Tongue (tissue), 2 donors: ENCODE results near the gene ZFHX2. TPM values are rescaled to one million over a fixed set of nuclear protein-coding genes. Genes with fewer than 3 reads are reported as not detected.
A peak's percentile ranks its signal among the peaks of the same experiment; 100 is the strongest.
"Not testable (repeated sequence)": the region's sequence is repeated elsewhere in the genome, so short reads cannot be mapped to it uniquely, and the experiment has no call there.

Experiments
- DNase-seq: peaks from one replicate; pipeline ENCODE4 v3.0.0-alpha.2; 2015
- total RNA-seq: library from RNA; depleted of rRNA; stranded (reverse); fragments of >200 nt; gene quantifications from one replicate; pipeline ENCODE4 v1.2.3, GENCODE V29; 2014

ZFHX2 gene
- 0.31 TPM for total RNA-seq

DNA sequence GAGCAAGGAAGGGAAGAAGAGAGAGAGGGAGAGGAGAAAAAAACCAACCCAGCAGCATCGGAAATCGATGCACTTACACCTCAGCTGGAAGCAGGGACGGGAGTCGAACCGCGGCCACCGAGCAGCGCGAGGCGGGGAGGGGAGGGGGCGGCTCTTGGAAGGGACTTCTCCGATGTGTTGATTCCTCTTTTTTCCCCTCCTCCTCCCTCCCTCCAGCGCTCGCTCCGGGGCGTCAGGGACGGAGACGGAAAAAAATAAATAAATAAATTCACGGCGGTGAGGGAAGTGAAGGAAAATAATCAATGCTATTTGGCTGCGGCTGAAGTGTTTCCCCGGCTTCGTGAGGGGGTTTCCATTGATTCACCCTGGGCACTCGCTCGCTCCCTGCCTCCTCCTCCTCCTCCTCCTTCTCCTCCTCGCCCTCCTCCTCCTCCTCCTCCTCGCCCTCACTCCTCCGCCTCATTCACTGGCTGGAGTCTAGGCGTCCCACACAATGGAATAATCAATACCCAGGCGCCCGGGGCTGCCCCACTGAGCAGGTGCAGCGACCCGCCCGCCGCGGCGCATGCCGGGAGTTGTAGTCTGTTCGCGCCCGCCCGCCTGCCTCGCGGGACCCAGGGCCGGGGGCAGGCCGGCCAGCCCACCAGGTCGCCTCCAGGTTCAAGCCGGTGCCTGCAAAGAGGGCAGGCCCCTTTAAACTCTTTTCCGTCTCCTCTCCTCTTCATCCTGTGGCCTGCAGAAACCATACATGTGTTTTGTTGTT lies at the start of gene ZFHX2:
Gene ZFHX2 (minus strand): TSS at position 500 of the 763 bp plus-strand sequence. CDS start 16,440 bp downstream, outside the sequence.
- peak; percentile 79 for DNase-seq

DNA sequence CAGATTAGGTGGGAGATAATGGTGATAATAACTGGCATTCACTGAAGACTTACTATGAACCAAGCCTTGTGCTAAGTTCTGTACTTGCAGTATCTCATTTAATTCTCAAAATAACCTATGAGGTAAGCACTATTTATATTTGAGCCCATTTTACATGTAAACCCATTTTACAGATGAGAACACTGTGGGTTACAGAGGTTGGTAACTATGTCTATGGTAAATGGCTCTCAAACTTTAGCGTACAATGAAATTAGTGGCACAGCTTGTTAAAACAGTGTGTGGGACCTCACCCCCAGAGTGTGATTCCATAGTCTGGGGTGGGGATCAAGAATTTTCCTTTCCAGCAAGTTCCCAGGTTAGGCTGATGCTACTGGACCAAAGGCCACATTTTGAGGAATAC lies 49.2 kb upstream of the ZFHX2 start:
- DNase-seq = no peak

- no peak for DNase-seq
Observed at GRCh38 chr14:23600322-23600707, 48.8 kb upstream of the ZFHX2 start.

DNA sequence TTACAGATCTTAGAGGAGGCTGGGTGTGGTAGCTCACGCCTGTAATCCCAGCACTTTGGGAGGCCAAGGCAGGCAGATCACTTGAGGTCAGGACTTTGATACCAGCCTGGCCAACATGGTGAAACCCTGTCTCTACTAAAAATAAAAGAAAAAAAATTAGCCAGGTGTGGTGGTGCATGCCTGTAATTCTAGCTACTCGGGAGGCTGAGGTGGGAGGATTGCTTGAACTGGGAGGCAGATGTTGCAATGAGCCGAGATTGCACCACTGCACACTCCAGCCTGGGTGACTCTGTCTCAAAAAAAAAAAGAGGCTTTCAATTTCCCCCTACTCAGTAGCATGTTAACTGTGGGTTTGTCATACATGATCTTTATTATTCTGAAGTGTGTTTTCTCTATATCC lies 42.6 kb upstream of the ZFHX2 start:
- not testable (repeated sequence) for DNase-seq

DNA sequence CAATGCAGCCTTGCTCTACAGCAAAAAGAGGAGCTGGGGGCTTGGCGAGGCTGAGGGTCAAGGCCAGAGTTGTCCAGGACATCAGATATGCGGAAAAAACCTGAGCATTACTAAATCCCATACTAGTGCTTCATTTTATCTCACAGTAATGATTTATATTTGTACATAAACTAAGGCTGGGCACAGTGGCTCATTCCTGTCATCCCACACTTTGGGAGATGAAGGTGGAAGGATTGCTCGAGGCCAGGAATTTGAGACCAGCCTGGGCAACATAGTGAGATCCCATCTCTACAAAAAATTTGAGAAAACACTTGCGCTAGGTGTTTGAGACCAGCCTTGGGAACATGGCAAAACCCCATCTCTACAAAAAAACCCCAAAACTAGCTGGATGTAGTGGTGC lies 38.6 kb upstream of the ZFHX2 start:
- DNase-seq = no peak

- no peak for DNase-seq
Observed at GRCh38 chr14:23589606-23590005, 38.0 kb upstream of the ZFHX2 start.

- peak; percentile 95 for DNase-seq
Observed at GRCh38 chr14:23588884-23589598, 37.5 kb upstream of the ZFHX2 start.

DNA sequence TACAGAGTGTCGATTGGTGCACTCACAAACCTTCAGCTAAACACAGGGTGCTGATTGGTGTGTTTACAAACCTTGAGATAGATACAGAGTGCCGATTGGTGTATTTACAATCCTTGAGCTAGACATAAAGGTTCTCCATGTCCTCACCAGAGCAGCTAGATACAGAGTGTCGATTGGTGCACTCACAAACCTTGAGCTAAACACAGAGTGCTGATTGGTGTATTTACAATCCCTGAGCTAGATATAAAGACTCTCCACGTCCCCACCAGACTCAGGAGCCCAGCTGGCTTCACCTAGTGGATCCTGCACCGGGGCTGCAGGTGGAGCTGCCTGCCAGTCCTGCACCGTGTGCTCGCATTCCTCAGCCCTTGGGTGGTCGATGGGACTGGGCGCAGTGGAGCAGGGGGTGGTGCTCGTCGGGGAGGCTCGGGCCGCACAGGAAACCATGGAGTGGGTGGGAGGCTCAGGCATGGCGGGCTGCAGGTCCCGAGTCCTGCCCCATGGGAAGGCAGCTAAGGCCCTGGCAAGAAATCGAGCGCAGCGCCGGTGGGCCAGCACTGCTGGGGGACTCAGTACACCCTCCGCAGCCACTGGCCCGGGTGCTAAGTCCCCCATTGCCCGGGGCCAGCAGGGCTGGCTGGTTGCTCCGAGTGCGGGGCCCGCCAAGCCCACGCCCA lies 33.1 kb upstream of the ZFHX2 start:
- not testable (repeated sequence) for DNase-seq

DNA sequence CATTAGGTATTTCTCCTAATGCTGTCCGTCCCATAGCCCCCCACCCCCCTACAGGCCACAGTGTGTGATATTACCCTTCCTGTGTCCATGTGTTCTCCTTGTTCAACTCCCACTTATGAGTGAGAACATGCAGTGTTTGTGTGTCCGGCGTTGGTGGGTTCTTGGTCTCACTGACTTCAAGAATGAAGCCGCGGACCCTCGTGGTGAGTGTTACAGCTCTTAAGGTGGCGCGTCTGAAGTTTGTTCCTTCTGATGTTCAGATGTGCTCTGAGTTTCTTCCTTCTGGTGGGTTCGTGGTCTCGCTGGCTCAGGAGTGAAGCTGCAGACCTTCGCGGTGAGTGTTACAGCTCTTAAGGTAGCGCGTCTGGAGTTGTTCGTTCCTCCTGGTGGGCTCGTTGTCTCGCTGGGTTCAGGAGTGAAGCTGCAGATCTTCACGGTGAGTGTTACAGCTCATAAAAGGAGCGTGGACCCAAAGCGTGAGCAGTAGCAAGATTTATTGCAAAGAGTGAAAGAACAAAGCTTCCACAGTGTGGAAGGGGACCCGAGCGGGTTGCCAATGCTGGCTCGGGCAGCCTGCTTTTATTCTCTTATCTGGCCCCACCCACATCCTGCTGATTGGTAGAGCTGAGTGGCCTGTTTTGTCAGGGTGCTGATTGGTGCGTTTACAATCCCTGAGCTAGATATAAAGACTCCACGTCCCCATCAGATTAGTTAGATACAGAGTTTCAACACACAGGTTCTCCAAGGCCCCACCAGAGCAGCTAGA lies 32.4 kb upstream of the ZFHX2 start:
- not testable (repeated sequence) for DNase-seq

DNA sequence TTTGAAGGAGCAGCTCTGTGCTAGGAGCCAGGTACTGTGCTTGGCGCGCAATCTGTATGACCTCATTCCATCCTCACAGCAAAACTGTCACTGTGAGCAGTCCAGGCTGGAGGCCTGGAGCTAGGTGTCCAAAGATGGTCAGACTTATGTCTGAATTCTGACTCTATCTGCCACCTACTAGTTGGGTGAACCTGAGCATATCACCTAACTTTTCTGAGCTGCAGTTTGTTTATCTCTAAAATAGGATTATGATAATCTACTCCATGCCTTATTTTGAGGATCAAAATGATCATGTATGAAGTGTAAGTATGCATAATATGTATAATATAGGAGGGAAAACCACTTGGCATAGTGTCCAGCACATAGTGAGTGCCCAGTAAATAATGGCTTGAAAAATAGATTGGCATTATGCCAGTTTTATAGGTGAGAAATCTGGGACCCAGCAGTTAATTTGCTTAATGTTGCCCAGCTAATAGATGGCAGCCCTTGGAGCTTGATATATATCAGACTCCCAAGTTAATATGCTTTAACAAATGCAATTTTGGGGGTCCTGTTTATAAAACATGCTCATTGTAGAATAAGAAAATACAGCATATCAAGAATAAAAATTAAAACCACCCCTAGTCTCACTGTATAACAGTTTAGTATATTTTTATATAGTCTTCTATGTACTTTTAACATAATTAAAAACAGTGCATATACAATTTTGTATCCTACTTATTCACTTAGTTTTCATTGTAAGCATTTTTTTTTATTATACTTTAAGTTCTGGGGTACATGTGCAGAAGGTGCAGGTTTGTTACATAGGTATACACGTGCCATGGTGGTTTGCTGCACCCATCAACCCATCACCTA lies 31.6 kb upstream of the ZFHX2 start:
- DNase-seq = no peak

GRCh38 chr14:23580948-23581281 lies 29.4 kb upstream of the ZFHX2 start:
- DNase-seq = no peak

GRCh38 chr14:23580152-23580926 lies 28.8 kb upstream of the ZFHX2 start:
- DNase-seq = no peak

- no peak for DNase-seq
Observed at GRCh38 chr14:23579739-23580138, 28.2 kb upstream of the ZFHX2 start.

- DNase-seq = no peak
Observed at GRCh38 chr14:23579311-23579630, 27.7 kb upstream of the ZFHX2 start.

- peak; percentile 46 for DNase-seq
Observed at GRCh38 chr14:23578560-23579310, 27.2 kb upstream of the ZFHX2 start, which contains the start of gene JPH4. JPH4 (minus strand) TSS chr14:23578790; CDS start chr14:23577453, 1,337 bp downstream.

DNA sequence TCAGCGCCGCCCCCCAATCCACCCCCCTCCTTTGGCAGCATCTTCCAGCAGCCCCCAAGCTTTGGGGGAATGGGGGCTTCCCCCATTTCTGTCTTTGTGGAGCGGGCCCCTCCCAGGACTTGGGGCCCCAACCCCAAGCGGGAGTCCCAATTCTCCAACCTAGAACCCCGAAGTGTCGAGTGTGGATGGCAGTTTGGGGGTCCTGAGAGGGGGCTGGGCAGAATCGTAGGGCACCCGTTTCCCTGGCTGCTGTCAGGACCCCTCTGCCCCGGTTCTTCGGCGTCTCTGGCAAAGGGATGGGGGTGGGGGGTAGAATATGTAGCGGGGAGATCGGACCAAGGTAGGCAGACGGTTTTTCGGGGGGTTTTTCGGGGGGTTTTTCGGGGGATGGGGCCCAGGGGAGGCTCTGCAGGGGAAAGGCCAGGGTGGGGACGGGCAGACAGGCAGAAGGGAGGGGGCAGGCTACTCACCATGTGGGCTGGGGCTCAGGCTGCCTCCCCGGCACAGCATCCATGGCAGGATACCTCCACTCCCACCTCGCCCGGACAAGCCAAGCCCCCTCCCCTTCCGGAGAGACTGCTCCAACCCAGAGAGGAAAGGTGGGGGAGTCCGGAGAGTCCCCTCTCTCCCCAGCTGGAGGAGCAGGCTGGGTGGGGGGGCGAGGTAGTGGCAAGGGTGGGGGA lies 26.3 kb upstream of the ZFHX2 start:
- DNase-seq = no peak

GRCh38 chr14:23577004-23577681 lies 25.6 kb upstream of the ZFHX2 start:
- DNase-seq = peak; percentile 44

DNA sequence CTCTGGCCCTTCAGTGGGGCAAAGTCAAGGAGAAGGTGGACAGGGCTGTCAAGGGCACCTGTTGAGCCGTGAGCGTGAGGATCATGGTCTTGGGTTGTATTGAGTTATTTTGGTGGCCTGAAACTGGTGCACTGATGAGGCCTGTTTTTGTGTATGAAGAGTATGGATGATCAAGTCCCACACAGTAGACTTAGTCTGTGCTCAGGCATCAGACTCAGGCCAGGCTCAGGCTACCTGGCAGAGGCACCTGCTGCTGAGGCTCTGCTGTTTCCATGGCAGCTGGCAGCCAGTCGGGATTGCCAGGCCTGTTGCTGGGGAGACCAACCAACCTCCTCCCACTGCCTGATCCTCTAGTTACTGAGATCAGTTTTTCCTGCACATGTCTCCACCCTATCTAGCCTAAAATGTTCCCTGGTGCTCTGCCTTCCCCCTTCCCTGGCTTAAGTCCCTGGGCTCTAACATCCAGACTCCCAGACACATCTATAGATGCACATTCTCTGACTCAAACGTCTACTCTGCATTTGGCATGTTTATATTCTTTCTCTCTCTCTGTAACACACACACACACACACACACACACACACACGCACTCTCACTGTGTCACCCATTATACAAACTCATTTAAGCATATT lies 21.9 kb upstream of the ZFHX2 start:
- DNase-seq = no peak
